Activated T-helper 17 cell treated with anti-CD3 and anti-CD28 coated beads, Interleukin-2, amount 50 U/mL, for 72 hours (primary cell): ENCODE measurements around the gene VDAC2. TPM values are rescaled to one million over a fixed set of nuclear protein-coding genes. Genes with fewer than 3 reads are reported as not detected.
"Not testable (repeated sequence)": the region's sequence is repeated elsewhere in the genome, so short reads cannot be mapped to it uniquely, and the experiment has no call there.

ENCODE experiments used
- ATAC-seq: fragments of 150-1000 bp; cut with Tn5 transposase; replicated peaks from 2 replicates; pipeline ENCODE4 v1.10.0; 2021; ENCODE audit warnings: mild to moderate bottlenecking, moderate library complexity
- H3K27ac Mint-ChIP-seq: one replicate; pipeline ENCODE4 v1.8.0; 2022; ENCODE audit warnings: mixed read lengths
- H3K27me3 Mint-ChIP-seq: one replicate; pipeline ENCODE4 v1.8.0; 2022; ENCODE audit warnings: mixed read lengths
- H3K36me3 Mint-ChIP-seq: one replicate; pipeline ENCODE4 v1.8.0; 2022; ENCODE audit warnings: low read depth, mild to moderate bottlenecking, mixed read lengths
- H3K4me1 Mint-ChIP-seq: one replicate; pipeline ENCODE4 v1.8.0; 2022; ENCODE audit warnings: mixed read lengths
- H3K4me3 Mint-ChIP-seq: one replicate; pipeline ENCODE4 v1.8.0; 2022; ENCODE audit warnings: mild to moderate bottlenecking, mixed read lengths
- H3K9me3 Mint-ChIP-seq: one replicate; pipeline ENCODE4 v1.8.0; 2022; ENCODE audit warnings: mixed read lengths
- total RNA-seq, 2 donors: library from RNA; stranded (reverse); gene quantifications; one replicate each; pipeline ENCODE4 v1.2.3, GENCODE V29; 2022

The VDAC2 gene
- total RNA-seq, 2 donors from 2014 or later, result 211 to 254 TPM

DNA sequence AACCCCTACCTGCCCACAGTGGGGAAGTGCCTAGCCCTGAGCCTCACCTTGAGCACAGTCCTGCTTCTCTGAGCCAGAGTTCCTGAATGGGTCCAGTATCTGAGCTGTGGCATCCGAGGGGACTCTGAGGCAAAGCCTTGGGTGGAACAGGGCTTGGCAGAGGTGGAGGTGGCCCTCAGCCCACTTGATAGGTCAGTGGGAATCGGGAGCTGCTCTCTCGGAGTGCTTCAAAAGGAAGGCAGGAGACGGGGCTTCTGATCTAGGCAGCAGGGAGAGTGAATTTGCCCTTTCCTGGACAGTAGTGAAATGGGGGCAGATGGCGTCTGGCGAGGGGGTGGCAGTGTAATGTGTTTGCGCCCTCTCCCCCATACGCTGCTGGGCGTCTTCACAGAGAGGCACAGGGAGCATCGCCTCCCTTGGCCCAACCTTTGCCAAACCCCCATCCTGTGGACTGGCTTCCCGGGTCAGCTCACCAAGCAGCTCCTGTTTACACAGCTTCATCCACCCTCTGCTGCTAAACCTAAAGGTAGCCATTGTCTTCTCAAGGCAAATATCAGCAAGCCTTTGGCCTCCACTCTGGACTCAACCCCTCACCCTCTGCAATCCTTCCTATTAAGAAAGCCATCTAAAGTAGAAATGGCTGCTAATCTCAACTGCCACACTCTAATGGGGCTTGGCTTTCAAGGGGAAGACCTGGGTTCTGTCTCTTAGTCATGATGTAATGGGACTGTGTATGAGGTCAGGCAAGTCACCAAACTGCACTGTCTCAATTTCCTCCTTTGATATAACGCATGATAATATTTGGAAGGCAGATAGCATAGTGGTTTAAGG is 21.1 kb upstream of the VDAC2 start:
- H3K36me3 Mint-ChIP-seq, result no peaks in the 10 kb centered on the region
- H3K27ac Mint-ChIP-seq, result no peak overlapping the region
- no peaks in the 10 kb centered on the region for H3K4me1 Mint-ChIP-seq
- no peaks in the 10 kb centered on the region for H3K9me3 Mint-ChIP-seq
- H3K27me3 Mint-ChIP-seq, result no peaks in the 10 kb centered on the region
- no peak overlapping the region for H3K4me3 Mint-ChIP-seq
- no peak for ATAC-seq

GRCh38 chr10:75191821-75192568 is 18.6 kb upstream of the VDAC2 start:
- no peaks in the 10 kb centered on the region for H3K9me3 Mint-ChIP-seq
- H3K27ac Mint-ChIP-seq, result no peak overlapping the region
- ATAC-seq, result no peak
- H3K4me3 Mint-ChIP-seq, result no peak overlapping the region
- no peaks in the 10 kb centered on the region for H3K27me3 Mint-ChIP-seq
- H3K4me1 Mint-ChIP-seq, result peaks cover 4% of the 10 kb centered on the region
- no peaks in the 10 kb centered on the region for H3K36me3 Mint-ChIP-seq

GRCh38 chr10:75194625-75195024 is 16.0 kb upstream of the VDAC2 start:
- H3K9me3 Mint-ChIP-seq, H3K36me3 Mint-ChIP-seq, H3K27ac Mint-ChIP-seq, ATAC-seq, H3K27me3 Mint-ChIP-seq, H3K4me1 Mint-ChIP-seq, H3K4me3 Mint-ChIP-seq: not testable (repeated sequence)

DNA sequence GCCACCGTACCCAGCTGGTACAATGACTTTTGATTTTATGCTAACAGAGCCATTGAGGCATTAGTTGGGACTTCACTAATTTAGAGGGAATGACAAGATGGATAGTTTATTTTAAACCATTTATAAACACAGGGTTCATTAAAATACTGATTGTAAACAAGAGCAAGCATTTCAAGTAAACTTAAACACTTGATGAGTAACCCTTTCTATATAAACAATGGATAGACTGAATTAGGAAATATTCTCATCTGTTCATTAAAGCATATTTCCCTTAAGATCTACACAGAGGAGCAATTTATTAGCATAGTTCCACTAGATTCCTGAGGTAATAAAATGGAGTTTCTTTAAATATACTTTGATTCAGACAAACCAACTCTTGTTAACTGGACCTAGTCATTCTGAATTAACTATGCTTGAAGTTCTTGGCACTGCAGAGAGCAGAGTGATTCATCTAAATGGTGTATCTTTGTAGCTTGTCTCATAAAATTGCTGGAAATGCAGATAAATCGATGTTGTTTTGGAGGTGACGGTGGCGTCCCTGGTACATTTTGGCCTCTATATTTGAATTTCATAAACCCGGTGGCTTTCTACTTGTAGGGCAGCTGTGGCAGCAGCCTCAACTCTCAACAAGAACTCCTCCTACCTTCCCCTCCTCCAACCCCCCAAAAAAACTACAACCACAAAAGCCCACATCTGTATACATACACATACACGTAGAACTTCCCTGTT is 15.4 kb upstream of the VDAC2 start:
- ATAC-seq, result no peak
- H3K27me3 Mint-ChIP-seq, result no peaks in the 10 kb centered on the region
- peaks cover 5% of the 10 kb centered on the region for H3K4me1 Mint-ChIP-seq
- H3K4me3 Mint-ChIP-seq, result no peak overlapping the region
- H3K27ac Mint-ChIP-seq, result no peak overlapping the region
- H3K36me3 Mint-ChIP-seq, result no peaks in the 10 kb centered on the region
- H3K9me3 Mint-ChIP-seq, result no peaks in the 10 kb centered on the region

DNA sequence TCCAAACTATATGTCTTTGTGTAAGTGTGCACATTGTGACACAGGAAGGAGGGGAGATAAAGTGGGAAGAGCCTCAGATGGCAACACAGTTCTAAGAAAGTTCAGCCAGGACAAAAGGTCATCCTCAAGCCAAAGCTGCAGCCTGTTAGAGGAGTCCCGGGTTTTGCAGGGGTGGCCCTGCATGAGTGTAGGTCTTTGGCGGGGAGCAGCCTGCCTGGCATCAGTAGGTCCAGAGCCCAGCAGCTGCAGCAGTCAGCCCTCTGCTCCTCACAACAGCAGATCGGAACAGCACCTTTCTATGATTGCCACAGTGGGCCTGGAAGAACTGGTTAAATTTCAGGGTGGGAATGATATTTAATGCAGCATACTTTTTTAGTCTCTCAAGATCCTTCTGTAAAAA is 13.5 kb upstream of the VDAC2 start:
- Mint-ChIP-seq H3K36me3 (no peaks in the 10 kb centered on the region), H3K9me3 (no peaks in the 10 kb centered on the region), H3K4me1 (peaks cover 10% of the 10 kb centered on the region), H3K27me3 (no peaks in the 10 kb centered on the region), H3K4me3 (no peak overlapping the region), H3K27ac (no peak overlapping the region)
- ATAC-seq, result no peak

GRCh38 chr10:75197906-75198305 is 12.7 kb upstream of the VDAC2 start:
- no peak overlapping the region for H3K4me3 Mint-ChIP-seq
- H3K36me3 Mint-ChIP-seq, result no peaks in the 10 kb centered on the region
- no peak for ATAC-seq
- H3K27ac Mint-ChIP-seq, result no peak overlapping the region
- no peaks in the 10 kb centered on the region for H3K27me3 Mint-ChIP-seq
- no peaks in the 10 kb centered on the region for H3K9me3 Mint-ChIP-seq
- H3K4me1 Mint-ChIP-seq, result peaks cover 11% of the 10 kb centered on the region

DNA sequence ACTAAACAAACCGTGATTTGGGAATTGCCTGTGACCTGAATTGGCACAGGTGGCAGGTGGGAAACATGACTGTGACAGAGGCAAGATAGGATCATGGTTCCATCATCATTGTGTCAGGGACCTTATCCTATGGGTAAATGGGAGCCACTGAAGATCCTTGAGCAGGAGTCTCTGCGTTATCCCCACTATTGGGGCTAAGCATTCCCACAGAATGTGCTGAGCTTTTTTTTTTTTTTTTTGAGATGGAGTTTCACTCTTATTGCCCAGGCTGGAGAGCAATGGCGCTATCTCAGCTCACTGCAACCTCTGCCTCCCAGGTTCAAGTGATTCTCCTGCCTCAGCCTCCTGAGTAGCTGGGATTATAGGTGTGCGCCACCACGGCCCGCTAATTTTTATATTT is 10.6 kb upstream of the VDAC2 start:
- not testable (repeated sequence) for H3K27me3 Mint-ChIP-seq, H3K36me3 Mint-ChIP-seq, H3K9me3 Mint-ChIP-seq, ATAC-seq, H3K4me3 Mint-ChIP-seq, H3K27ac Mint-ChIP-seq
- H3K4me1 Mint-ChIP-seq, result peaks cover 11% of the 10 kb centered on the region

DNA sequence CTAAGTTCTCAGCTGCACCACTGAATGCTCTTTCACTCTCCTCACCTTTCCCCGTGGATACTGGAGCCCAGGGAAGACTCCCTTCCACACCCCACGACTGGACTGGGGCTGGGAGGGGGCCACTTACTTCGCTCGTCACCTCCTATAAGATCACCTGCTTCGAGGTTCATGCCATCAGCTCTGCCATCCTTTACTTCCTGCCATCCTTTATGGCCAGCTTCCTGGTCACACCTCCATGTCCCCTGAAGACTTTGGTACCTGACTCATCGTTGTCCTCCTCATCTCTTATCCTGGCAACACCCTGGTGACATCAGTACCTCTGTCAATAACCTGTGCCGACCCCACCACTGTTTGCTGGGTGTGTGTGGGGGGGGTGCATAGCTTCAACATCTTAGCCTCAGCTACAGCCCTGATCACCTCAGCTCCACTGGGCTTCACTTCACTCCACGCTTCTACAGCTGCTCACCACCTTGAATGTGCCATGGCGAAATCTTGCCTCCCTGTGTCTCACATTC is 8.7 kb upstream of the VDAC2 start:
- Mint-ChIP-seq H3K9me3 (no peaks in the 10 kb centered on the region), H3K36me3 (no peaks in the 10 kb centered on the region), H3K27ac (peak overlapping the region; percentile 6), H3K4me3 (no peak overlapping the region), H3K4me1 (peaks cover 8% of the 10 kb centered on the region), H3K27me3 (no peaks in the 10 kb centered on the region)
- ATAC-seq, result no peak

DNA sequence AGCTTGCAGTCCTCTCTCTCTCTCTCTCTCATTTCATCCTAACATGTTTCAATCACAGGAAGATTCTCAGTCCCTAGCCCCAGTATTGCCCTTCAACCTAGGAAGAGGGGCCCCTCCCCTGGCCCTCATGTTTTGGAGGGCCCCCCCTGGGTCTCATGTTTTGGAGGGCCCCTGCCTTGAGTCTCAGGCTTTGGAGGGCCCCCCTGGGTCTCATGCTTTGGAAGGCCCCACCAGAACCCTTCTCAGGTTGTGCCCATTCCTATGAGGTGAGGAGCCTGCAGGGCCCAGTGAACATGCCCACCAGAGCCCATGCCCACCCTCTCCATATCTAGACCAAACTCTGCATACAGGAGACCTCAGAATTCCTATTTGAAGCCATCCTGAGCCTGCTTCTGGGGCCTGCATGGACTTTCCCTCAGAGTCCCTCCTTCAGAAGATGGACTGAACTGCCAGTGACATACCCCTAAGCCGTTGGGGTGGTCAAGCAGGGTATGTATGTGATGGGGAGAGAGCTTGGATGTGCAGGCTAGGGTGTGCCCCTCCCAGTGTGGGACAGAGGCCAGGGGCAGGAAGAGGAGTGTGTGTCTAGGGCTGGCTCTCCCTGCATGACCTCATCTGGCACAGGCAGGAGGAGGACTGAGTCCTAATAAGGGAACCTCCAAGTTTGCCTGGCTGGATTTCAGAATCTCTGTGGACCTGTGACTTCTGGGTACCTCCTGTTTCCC is 8.1 kb upstream of the VDAC2 start:
- no peaks in the 10 kb centered on the region for H3K27me3 Mint-ChIP-seq
- H3K36me3 Mint-ChIP-seq, result no peaks in the 10 kb centered on the region
- H3K4me1 Mint-ChIP-seq, result peaks cover 5% of the 10 kb centered on the region
- H3K27ac Mint-ChIP-seq, result peak overlapping the region; percentile 6
- no peak for ATAC-seq
- H3K4me3 Mint-ChIP-seq, result no peak overlapping the region
- no peaks in the 10 kb centered on the region for H3K9me3 Mint-ChIP-seq

DNA sequence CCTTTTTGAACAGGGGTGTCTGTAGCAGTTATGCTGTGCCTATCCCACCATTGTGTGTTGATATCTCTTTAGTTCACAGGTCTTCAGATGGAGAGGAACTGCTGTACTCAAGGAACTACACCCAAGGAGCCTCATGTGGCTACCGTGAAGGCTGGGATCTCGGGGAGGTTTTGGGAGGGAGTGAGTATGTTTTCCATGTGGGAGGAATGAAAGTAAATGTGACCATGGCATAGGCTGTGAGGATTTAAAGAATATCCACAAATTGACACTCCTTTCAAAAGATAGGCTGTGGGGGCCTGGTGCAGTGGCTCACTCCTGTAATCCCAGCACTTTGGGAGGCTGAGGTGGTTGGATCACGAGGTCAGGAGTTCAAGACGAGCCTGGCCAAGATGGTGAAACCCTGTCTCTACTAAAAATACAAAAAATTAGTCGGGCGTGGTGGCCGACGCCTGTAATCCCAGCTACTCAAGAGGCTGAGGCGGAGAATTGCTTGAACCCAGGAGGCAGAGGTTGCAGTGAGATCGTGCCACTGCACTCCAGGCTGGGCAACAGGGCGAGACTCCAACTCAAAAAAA is 7.5 kb upstream of the VDAC2 start:
- H3K27me3 Mint-ChIP-seq, H3K4me1 Mint-ChIP-seq, H3K36me3 Mint-ChIP-seq, H3K9me3 Mint-ChIP-seq, H3K27ac Mint-ChIP-seq, H3K4me3 Mint-ChIP-seq, ATAC-seq: not testable (repeated sequence)

DNA sequence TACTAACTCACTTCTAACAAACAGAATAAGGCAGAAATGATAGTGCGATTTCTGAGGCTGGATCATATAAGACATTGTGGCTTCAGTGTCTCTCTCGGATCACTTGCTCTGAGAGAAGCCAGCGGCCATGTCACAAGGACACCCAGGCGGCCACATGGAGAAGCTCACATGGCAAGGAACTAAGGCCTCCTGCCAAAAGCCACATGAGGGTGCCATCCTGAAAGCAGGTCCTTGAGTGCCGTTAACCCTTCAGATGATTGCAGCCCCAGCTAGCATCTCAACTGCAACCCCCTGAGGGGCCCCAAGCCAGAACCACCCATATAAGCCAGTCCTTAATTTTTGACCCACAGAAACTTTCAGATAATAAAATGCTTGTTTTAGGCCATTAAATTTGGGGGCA is 6.9 kb upstream of the VDAC2 start:
- H3K4me3 Mint-ChIP-seq, result no peak overlapping the region
- no peak overlapping the region for H3K27ac Mint-ChIP-seq
- no peaks in the 10 kb centered on the region for H3K36me3 Mint-ChIP-seq
- no peak for ATAC-seq
- no peaks in the 10 kb centered on the region for H3K27me3 Mint-ChIP-seq
- peaks cover 10% of the 10 kb centered on the region for H3K4me1 Mint-ChIP-seq
- H3K9me3 Mint-ChIP-seq, result no peaks in the 10 kb centered on the region

DNA sequence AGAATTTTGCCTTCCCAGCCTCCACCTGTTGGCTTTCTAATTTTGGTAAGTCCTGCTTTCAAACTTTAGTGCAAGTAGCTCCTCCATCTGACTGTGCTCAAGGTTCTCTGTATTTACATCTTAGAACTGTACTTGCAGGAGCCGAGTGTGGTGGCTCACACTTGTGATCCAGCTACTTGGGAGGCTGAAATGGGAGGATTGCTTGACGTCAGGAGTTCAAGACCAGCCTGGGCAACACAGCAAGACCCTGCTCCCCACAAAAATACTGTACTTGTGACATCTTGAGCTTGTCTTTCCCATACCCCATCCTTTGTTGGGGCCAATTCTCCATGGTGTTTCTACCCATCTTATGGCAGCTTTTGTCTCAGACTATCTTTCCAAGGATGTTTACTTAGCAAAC is 4.7 kb upstream of the VDAC2 start:
- H3K27ac Mint-ChIP-seq, result no peak overlapping the region
- ATAC-seq, result no peak
- H3K9me3 Mint-ChIP-seq, result no peaks in the 10 kb centered on the region
- H3K4me1 Mint-ChIP-seq, result peaks cover 14% of the 10 kb centered on the region
- H3K27me3 Mint-ChIP-seq, result no peaks in the 10 kb centered on the region
- H3K4me3 Mint-ChIP-seq, result no peak overlapping the region
- H3K36me3 Mint-ChIP-seq, result peaks cover 6% of the 10 kb centered on the region

DNA sequence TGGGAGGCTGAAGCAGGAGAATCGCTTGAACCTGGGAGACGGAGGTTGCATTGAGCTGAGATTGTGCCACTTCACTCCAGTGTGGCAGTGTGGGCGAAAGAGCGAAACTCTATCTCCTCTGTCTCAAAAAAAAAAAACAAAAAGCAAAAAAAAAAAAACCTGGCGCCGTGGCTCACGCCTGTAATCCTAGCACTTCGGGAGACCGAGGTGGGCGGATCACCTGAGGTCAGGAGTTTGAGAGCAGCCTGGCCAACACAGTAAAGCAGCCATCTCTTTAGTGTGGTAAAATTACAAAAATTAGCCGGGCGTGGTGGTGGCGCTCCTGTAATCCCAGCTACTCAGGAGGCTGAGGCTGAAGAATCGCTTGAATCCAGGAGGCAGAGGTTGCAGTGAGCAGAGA is 4.0 kb upstream of the VDAC2 start:
- H3K4me3 Mint-ChIP-seq, H3K27ac Mint-ChIP-seq, ATAC-seq, H3K27me3 Mint-ChIP-seq, H3K9me3 Mint-ChIP-seq: not testable (repeated sequence)
- H3K4me1 Mint-ChIP-seq, result peaks cover 17% of the 10 kb centered on the region
- peaks cover 14% of the 10 kb centered on the region for H3K36me3 Mint-ChIP-seq
